Measurements from ENCODE around the gene CA12. TPM values are rescaled to one million over a fixed set of nuclear protein-coding genes. Genes with fewer than 3 reads are reported as not detected.

CA12 gene
- total and polyA plus RNA-seq, 4 donors, result 0.07 to 5.1 (median 1.5) TPM

GRCh38 chr15:63308947-63309346, 72.7 kb downstream of the CA12 start:
- Histone ChIP-seq H3K9me3 (ENCODE audit: control insufficient read depth in 4 of 4, low read length in 3 of 4) (no peaks in the 10 kb centered on the region), H3K27me3 (ENCODE audit: control insufficient read depth in 4 of 4, insufficient read depth in 4 of 4, low read length in 3 of 4) (no peaks in the 10 kb centered on the region), H3K27ac (ENCODE audit: low read depth in 1 of 2, low read length in 2 of 2) (no peak overlapping the region), H3K4me3 (ENCODE audit: low read depth in 1 of 3, low read length in 3 of 3) (no peak overlapping the region), H3K4me1 (ENCODE audit: control insufficient read depth in 4 of 4, insufficient read depth in 4 of 4, low read length in 3 of 4) (peaks cover 1 to 11% (median 8%) of the 10 kb centered on the region in 4 donors), H3K9ac (ENCODE audit: low read depth in 1 of 2, low read length in 2 of 2) (no peak overlapping the region), H3K36me3 (ENCODE audit: control insufficient read depth in 4 of 4, insufficient read depth in 3 of 4, low read depth in 1 of 4, low read length in 3 of 4) (no peaks in the 10 kb centered on the region)
- WGBS, result 86% methylated on average over 2 of the region's 2 CpGs
- no peak for DNase-seq (ENCODE audit: low spot score)
- TF ChIP-seq MAX (IDR thresholded peaks at IDR 0.05), result no peak
- TF ChIP-seq HNF4G (IDR thresholded peaks at IDR 0.05), result no peak
- TF ChIP-seq ZBTB33 (IDR thresholded peaks at IDR 0.05), result no peak
- TF ChIP-seq YY1 (IDR thresholded peaks at IDR 0.05), result no peak
- TF ChIP-seq HNF4A (conservative IDR thresholded peaks at IDR 0.05), result no peak
- TF ChIP-seq CTCF (IDR thresholded peaks at IDR 0.05; ENCODE audit: low read depth, low read length, missing input control), result no peak
- TF ChIP-seq REST (IDR thresholded peaks at IDR 0.05), result no peak
- no peak for TF ChIP-seq NR2F2 (IDR thresholded peaks at IDR 0.05)
- TF ChIP-seq FOXA1 (IDR thresholded peaks at IDR 0.05), result no peak
- TF ChIP-seq RXRA (IDR thresholded peaks at IDR 0.05), result no peak
- TF ChIP-seq JUND (IDR thresholded peaks at IDR 0.05), result no peak
- no peak for TF ChIP-seq EGR1 (IDR thresholded peaks at IDR 0.05; ENCODE audit: low read depth in 2 of 2)
- no peak for TF ChIP-seq RAD21 (IDR thresholded peaks at IDR 0.05)
- no peak for TF ChIP-seq FOXA2 (IDR thresholded peaks at IDR 0.05)
- TF ChIP-seq TAF1 (conservative IDR thresholded peaks at IDR 0.05), result no peak

- DNase-seq (ENCODE audit: low spot score), result no peak
- 92% methylated on average over 4 of the region's 4 CpGs for WGBS
- no peak overlapping the region for H3K27ac ChIP-seq (ENCODE audit: low read depth in 1 of 2, low read length in 2 of 2)
Measured at GRCh38 chr15:63308491-63308890, 73.2 kb downstream of the CA12 start.

More at GRCh38 chr15:63308491-63308890, 73.2 kb downstream of the CA12 start:
- TF ChIP-seq HNF4G (IDR thresholded peaks at IDR 0.05) (no peak), ATF3 (IDR thresholded peaks at IDR 0.05) (no peak), YY1 (IDR thresholded peaks at IDR 0.05) (no peak), REST (IDR thresholded peaks at IDR 0.05) (no peak), HNF4A (conservative IDR thresholded peaks at IDR 0.05) (no peak), SP1 (IDR thresholded peaks at IDR 0.05) (no peak), GABPA (IDR thresholded peaks at IDR 0.05 in 1 of 2, conservative IDR thresholded peaks at IDR 0.05 in 1 of 2) (no peak), NR2F2 (IDR thresholded peaks at IDR 0.05) (no peak), CTCF (IDR thresholded peaks at IDR 0.05; ENCODE audit: low read depth, low read length, missing input control) (no peak), JUND (IDR thresholded peaks at IDR 0.05) (no peak), FOXA1 (IDR thresholded peaks at IDR 0.05) (no peak)
- Histone ChIP-seq H3K27me3 (ENCODE audit: control insufficient read depth in 4 of 4, insufficient read depth in 4 of 4, low read length in 3 of 4) (no peaks in the 10 kb centered on the region), H3K9me3 (ENCODE audit: control insufficient read depth in 4 of 4, low read length in 3 of 4) (no peaks in the 10 kb centered on the region), H3K4me3 (ENCODE audit: low read depth in 1 of 3, low read length in 3 of 3) (no peak overlapping the region), H3K9ac (ENCODE audit: low read depth in 1 of 2, low read length in 2 of 2) (no peak overlapping the region), H3K36me3 (ENCODE audit: control insufficient read depth in 4 of 4, insufficient read depth in 3 of 4, low read depth in 1 of 4, low read length in 3 of 4) (peaks cover 0 to 3% (median 0%) of the 10 kb centered on the region in 4 donors), H3K4me1 (ENCODE audit: control insufficient read depth in 4 of 4, insufficient read depth in 4 of 4, low read length in 3 of 4) (peaks cover 1 to 11% (median 8%) of the 10 kb centered on the region in 4 donors)
